Neural progenitor cell (in vitro differentiated cells): ENCODE results near the gene RTP5. TPM values are rescaled to one million over a fixed set of nuclear protein-coding genes. Genes with fewer than 3 reads are reported as not detected.

ENCODE experiments used
- DNase-seq: peaks from one replicate; pipeline ENCODE4 v3.0.0-alpha.2; 2016; ENCODE audit warnings: low spot score
- H2AFZ ChIP-seq: fragments of 200-600 bp; sonication (generic); replicated peaks from 2 replicates; pipeline ENCODE4 v1.6.1; 2016; ENCODE audit warnings: antibody characterized with exemption
- H3F3A ChIP-seq: fragments of 200-600 bp; sonication (generic); 2 replicates; pipeline ENCODE4 v1.6.1; 2016; ENCODE audit warnings: antibody characterized with exemption, low read depth
- H3K27ac ChIP-seq: fragments of 200-600 bp; sonication (generic); 2 replicates; pipeline ENCODE4 v1.5.1; 2016; ENCODE audit warnings: mild to moderate bottlenecking
- H3K27me3 ChIP-seq: fragments of 200-600 bp; sonication (generic); 2 replicates; pipeline ENCODE4 v1.6.1; 2016; ENCODE audit warnings: mild to moderate bottlenecking, moderate library complexity
- H3K36me3 ChIP-seq: fragments of 200-600 bp; sonication (generic); 2 replicates; pipeline ENCODE4 v1.5.1; 2016
- H3K4me1 ChIP-seq: fragments of 200-600 bp; sonication (generic); 2 replicates; pipeline ENCODE4 v1.6.1; 2016; ENCODE audit warnings: mixed run types
- H3K4me2 ChIP-seq: fragments of 200-600 bp; sonication (generic); 2 replicates; pipeline ENCODE4 v1.6.1; 2016
- H3K4me3 ChIP-seq: fragments of 200-600 bp; sonication (generic); 2 replicates; pipeline ENCODE4 v1.5.1; 2016
- H3K79me2 ChIP-seq: fragments of 200-600 bp; sonication (generic); 2 replicates; pipeline ENCODE4 v1.6.1; 2016; ENCODE audit warnings: low read depth
- H3K9ac ChIP-seq: fragments of 200-600 bp; sonication (generic); 2 replicates; pipeline ENCODE4 v1.6.1; 2016
- H3K9me3 ChIP-seq: fragments of 200-600 bp; sonication (generic); 2 replicates; pipeline ENCODE4 v1.5.1; 2016; ENCODE audit warnings: low read depth
- H4K20me1 ChIP-seq: fragments of 200-600 bp; sonication (generic); 2 replicates; pipeline ENCODE4 v1.6.1; 2016; ENCODE audit warnings: low read depth
- H3K27ac Mint-ChIP-seq: 3 replicates; pipeline ENCODE4 v1.8.0; 2021; ENCODE audit warnings: mixed read lengths
- H3K27me3 Mint-ChIP-seq: 2 replicates; pipeline ENCODE4 v1.8.0; 2022; ENCODE audit warnings: low read depth, mild to moderate bottlenecking, inconsistent platforms, moderate library complexity, mixed read lengths; ENCODE audit not compliant: insufficient read depth
- H3K36me3 Mint-ChIP-seq: 3 replicates; pipeline ENCODE4 v1.8.0; 2021; ENCODE audit warnings: mixed read lengths
- H3K4me1 Mint-ChIP-seq: 3 replicates; pipeline ENCODE4 v1.8.0; 2021; ENCODE audit warnings: mixed read lengths
- H3K4me3 Mint-ChIP-seq: 3 replicates; pipeline ENCODE4 v1.8.0; 2021; ENCODE audit warnings: mild to moderate bottlenecking, moderate library complexity, mixed read lengths
- H3K9me3 Mint-ChIP-seq: 3 replicates; pipeline ENCODE4 v1.8.0; 2020; ENCODE audit warnings: mixed read lengths
- EZH2 ChIP-seq: fragments of 200-600 bp; sonication (generic); IDR thresholded peaks from 2 replicates; pipeline ENCODE4 v1.6.1; 2017; ENCODE audit warnings: antibody characterized with exemption, mild to moderate bottlenecking, moderate library complexity
- EZH2phosphoT487 ChIP-seq: fragments of 200-600 bp; sonication (generic); IDR thresholded peaks from 2 replicates; pipeline ENCODE4 v1.6.1; 2017; ENCODE audit warnings: antibody characterized with exemption
- total RNA-seq: library from RNA; depleted of rRNA; stranded (reverse); fragments of >200 nt; gene quantifications from 2 replicates; pipeline ENCODE4 v1.2.3, GENCODE V29; 2015; ENCODE audit warnings: low replicate concordance
- TF ChIP-seq, protein P1 (sequence below): fragments of 200-600 bp; sonication (generic); IDR thresholded peaks from 2 replicates; pipeline ENCODE4 v1.5.1; 2017; ENCODE audit warnings: antibody characterized with exemption, mild to moderate bottlenecking

Gene RTP5
- total RNA-seq, 1 donor from 2014 or later = not detected

DNA sequence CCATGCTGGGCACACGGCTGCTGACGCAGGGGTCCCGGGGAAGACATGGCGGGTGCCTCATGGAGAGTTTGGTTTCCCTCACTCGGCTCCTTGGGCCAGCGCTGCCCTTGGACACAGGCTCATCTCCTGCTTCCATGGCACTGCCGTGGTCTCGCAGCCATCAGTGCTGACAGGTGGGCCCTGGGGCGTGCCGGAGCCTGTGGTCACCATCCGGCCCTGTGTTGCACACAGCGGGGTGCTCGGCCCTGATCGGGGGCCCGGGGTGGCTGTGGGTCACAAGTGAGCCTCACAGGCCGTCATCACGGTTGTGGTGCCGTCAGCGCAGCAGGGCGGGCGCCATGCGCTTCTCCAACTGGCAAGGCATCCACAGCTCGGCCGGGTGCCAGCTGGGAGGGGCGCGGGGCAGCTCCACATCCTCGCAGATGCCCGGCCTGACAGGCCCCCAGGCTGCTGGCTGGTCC lies 582 bp downstream of the RTP5 start:
- H3K27ac Mint-ChIP-seq = no peak overlapping the region
- Histone ChIP-seq H2AFZ (no peak overlapping the region), H3K79me2 (no peaks in the 10 kb centered on the region), H3K4me2 (no peak overlapping the region), H3K9me3 (no peaks in the 10 kb centered on the region), H3K36me3 (no peaks in the 10 kb centered on the region), H3K27me3 (no peaks in the 10 kb centered on the region), H3K4me3 (no peak overlapping the region), H3F3A (peaks cover 16% of the 10 kb centered on the region), H3K27ac (no peak overlapping the region), H4K20me1 (peaks cover 12% of the 10 kb centered on the region), H3K9ac (no peak overlapping the region), H3K4me1 (no peaks in the 10 kb centered on the region)
- no peak for TF ChIP-seq EZH2
- TF ChIP-seq EZH2phosphoT487 = no peak
- TF ChIP-seq, protein P1, sequence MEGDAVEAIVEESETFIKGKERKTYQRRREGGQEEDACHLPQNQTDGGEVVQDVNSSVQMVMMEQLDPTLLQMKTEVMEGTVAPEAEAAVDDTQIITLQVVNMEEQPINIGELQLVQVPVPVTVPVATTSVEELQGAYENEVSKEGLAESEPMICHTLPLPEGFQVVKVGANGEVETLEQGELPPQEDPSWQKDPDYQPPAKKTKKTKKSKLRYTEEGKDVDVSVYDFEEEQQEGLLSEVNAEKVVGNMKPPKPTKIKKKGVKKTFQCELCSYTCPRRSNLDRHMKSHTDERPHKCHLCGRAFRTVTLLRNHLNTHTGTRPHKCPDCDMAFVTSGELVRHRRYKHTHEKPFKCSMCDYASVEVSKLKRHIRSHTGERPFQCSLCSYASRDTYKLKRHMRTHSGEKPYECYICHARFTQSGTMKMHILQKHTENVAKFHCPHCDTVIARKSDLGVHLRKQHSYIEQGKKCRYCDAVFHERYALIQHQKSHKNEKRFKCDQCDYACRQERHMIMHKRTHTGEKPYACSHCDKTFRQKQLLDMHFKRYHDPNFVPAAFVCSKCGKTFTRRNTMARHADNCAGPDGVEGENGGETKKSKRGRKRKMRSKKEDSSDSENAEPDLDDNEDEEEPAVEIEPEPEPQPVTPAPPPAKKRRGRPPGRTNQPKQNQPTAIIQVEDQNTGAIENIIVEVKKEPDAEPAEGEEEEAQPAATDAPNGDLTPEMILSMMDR = no peak
- H3K4me1 Mint-ChIP-seq = peaks cover 27% of the 10 kb centered on the region
- H3K36me3 Mint-ChIP-seq = no peaks in the 10 kb centered on the region
- no peak overlapping the region for H3K4me3 Mint-ChIP-seq
- H3K9me3 Mint-ChIP-seq = peaks cover 9% of the 10 kb centered on the region
- peaks cover 9% of the 10 kb centered on the region for H3K27me3 Mint-ChIP-seq
- no peak for DNase-seq

DNA sequence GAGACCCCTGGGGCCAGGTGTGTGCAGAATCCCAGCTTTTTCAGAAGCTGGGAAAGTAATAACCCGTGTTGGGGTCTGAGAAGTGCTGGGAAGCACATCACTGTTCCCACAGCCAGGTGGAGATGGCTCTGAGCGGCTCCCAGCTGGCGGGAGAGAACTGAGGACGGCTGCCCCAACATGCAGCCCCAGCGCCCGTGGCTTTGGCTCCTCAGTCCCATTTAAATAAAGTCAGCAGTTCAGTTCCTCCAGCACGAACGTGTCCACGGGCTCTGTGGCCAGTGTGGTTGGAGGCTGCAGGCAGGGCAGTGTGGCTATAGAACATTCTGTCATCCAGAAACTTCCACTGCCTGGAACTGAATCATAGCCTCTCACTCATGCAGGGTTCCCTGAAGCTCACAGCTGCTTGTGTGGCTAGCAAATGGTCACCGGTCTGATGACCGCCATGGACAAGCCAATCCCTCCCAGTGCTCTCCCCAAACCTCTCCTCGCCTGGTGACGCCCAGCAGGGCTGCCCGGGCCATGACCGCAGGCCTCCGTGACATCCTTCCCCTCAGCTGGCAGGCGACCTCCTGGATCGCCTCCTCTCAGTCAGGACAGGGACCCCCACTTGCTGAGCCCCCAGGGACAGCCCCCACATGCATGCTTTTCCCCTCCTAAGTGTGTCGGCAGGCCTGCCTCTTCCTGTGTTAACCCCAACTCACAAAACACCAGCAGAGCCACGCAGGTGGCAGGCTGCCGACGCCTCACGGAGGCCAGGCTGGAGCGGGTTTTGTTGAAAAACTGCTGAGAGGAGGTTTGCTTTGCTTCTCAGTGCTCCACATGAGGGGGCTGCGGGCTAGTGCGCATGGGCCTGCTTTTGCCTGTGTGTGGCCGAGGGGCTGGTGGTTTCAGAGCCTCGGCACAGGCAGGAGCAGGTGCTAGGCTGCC lies 1.3 kb downstream of the RTP5 start:
- no peak overlapping the region for H3K4me3 Mint-ChIP-seq
- H3K4me1 ChIP-seq = no peaks in the 10 kb centered on the region
- H3K27me3 ChIP-seq = no peaks in the 10 kb centered on the region
- H3K9me3 ChIP-seq = no peaks in the 10 kb centered on the region
- H3K27me3 Mint-ChIP-seq = peaks cover under 1% of the 10 kb centered on the region
- H3K27ac Mint-ChIP-seq = no peak overlapping the region
- H4K20me1 ChIP-seq = peaks cover 9% of the 10 kb centered on the region
- H3K27ac ChIP-seq = no peak overlapping the region
- no peaks in the 10 kb centered on the region for H3K36me3 ChIP-seq
- H3K4me1 Mint-ChIP-seq = peaks cover 20% of the 10 kb centered on the region
- peaks cover 9% of the 10 kb centered on the region for H3F3A ChIP-seq
- H2AFZ ChIP-seq = no peak overlapping the region
- peaks cover 12% of the 10 kb centered on the region for H3K9me3 Mint-ChIP-seq
- H3K36me3 Mint-ChIP-seq = peaks cover 2% of the 10 kb centered on the region
- no peak overlapping the region for H3K4me2 ChIP-seq
- H3K9ac ChIP-seq = no peak overlapping the region
- no peaks in the 10 kb centered on the region for H3K79me2 ChIP-seq
- TF ChIP-seq, protein P1 = no peak
- TF ChIP-seq EZH2phosphoT487 (no peak), EZH2 (no peak)
- no peak for DNase-seq
- no peak overlapping the region for H3K4me3 ChIP-seq

DNA sequence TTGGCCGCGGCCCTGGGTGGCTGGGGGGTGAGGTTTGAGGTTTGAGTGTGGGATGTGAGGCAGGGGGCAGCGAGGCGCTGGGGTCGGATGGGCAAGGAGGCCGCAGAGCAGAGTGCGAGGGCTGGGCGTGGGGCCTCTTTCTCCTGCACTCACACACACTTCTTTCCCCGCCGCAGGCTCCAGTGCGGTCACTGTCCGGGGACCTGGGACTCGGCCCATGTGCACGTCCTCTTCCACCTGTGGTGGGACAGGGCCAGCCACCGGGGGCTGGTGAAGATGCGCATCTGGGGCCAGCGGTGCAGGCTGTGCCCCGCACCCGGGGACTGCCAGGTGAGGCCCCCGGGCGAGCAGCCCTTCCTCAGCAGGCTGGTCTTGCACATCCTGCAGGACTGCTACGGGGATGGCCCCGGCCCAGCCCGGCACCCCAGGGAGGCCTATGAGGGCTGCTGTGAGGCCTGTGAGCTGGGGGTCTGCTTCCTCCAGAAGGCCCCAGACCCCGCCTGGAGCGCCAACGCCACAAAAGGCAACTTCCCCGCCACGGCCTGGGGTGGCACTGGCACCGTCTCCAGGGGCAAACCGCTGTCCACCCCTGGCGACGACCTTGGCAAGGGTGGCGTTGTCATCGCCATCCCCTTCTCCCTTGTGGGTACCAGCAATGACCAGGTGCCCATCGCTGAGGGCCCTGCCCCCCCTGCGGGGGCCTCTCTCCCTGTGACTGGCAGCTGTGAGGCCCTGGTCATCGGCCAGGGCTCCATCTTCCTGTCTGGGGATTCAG lies 2.2 kb downstream of the RTP5 start:
- Histone ChIP-seq H3K4me1 (no peaks in the 10 kb centered on the region), H3K36me3 (no peaks in the 10 kb centered on the region), H3K9me3 (no peaks in the 10 kb centered on the region), H3F3A (peaks cover 1% of the 10 kb centered on the region), H3K9ac (no peak overlapping the region), H2AFZ (no peak overlapping the region), H3K27ac (no peak overlapping the region), H3K4me2 (no peak overlapping the region), H3K4me3 (no peak overlapping the region), H4K20me1 (peaks cover 4% of the 10 kb centered on the region), H3K79me2 (no peaks in the 10 kb centered on the region), H3K27me3 (no peaks in the 10 kb centered on the region)
- no peak for DNase-seq
- no peak for TF ChIP-seq EZH2phosphoT487
- TF ChIP-seq, protein P1 = no peak
- TF ChIP-seq EZH2 = no peak
- Mint-ChIP-seq H3K9me3 (peaks cover 12% of the 10 kb centered on the region), H3K4me1 (peaks cover 19% of the 10 kb centered on the region), H3K4me3 (no peak overlapping the region), H3K27ac (no peak overlapping the region), H3K27me3 (no peaks in the 10 kb centered on the region), H3K36me3 (peaks cover 2% of the 10 kb centered on the region)
